ENCODE data around the gene AP1M1.

GRCh38 chr19:16225279-16226183, 27.8 kb downstream of the AP1M1 start:
- TF ChIP-seq, protein P1, sequence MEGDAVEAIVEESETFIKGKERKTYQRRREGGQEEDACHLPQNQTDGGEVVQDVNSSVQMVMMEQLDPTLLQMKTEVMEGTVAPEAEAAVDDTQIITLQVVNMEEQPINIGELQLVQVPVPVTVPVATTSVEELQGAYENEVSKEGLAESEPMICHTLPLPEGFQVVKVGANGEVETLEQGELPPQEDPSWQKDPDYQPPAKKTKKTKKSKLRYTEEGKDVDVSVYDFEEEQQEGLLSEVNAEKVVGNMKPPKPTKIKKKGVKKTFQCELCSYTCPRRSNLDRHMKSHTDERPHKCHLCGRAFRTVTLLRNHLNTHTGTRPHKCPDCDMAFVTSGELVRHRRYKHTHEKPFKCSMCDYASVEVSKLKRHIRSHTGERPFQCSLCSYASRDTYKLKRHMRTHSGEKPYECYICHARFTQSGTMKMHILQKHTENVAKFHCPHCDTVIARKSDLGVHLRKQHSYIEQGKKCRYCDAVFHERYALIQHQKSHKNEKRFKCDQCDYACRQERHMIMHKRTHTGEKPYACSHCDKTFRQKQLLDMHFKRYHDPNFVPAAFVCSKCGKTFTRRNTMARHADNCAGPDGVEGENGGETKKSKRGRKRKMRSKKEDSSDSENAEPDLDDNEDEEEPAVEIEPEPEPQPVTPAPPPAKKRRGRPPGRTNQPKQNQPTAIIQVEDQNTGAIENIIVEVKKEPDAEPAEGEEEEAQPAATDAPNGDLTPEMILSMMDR (IDR thresholded peaks at IDR 0.05), result no peak
- TF ChIP-seq EP300 (IDR thresholded peaks at IDR 0.05), result no peak
